Measurements from ENCODE around the gene HDGFL2.

Gene HDGFL2

GRCh38 chr19:4543842-4544647 is 71.9 kb downstream of the HDGFL2 start:
- no peak for FAIRE-seq
- no peak for TF ChIP-seq CTCF (IDR thresholded peaks at IDR 0.05; ENCODE audit: insufficient read depth, missing control alignments)
- DNase-seq (ENCODE audit: insufficient read length, low spot score): no peak

- FAIRE-seq (no peak), DNase-seq (ENCODE audit: insufficient read length, low spot score) (no peak)
- peak; percentile 14 for TF ChIP-seq CTCF (IDR thresholded peaks at IDR 0.05; ENCODE audit: insufficient read depth, missing control alignments)
These were observed 75.5 kb downstream of the HDGFL2 start for GRCh38 chr19:4547303-4548237.

GRCh38 chr19:4548238-4548584 is 76.1 kb downstream of the HDGFL2 start:
- FAIRE-seq (no peak), DNase-seq (ENCODE audit: insufficient read length, low spot score) (no peak)
- TF ChIP-seq CTCF (IDR thresholded peaks at IDR 0.05; ENCODE audit: insufficient read depth, missing control alignments): no peak

GRCh38 chr19:4550018-4550417 is 77.9 kb downstream of the HDGFL2 start:
- DNase-seq (ENCODE audit: insufficient read length, low spot score) (no peak), FAIRE-seq (no peak)
- TF ChIP-seq CTCF (IDR thresholded peaks at IDR 0.05; ENCODE audit: insufficient read depth, missing control alignments): no peak

- DNase-seq (ENCODE audit: insufficient read length, low spot score) (no peak), FAIRE-seq (no peak)
- no peak for TF ChIP-seq CTCF (IDR thresholded peaks at IDR 0.05; ENCODE audit: insufficient read depth, missing control alignments)
These were observed 78.5 kb downstream of the HDGFL2 start for GRCh38 chr19:4550479-4551050.
